Germinal center (tissue), 1 donor: Measurements from ENCODE around the gene BCAP31.
"Not testable (repeated sequence)": the region's sequence is repeated elsewhere in the genome, so short reads cannot be mapped to it uniquely, and the experiment has no call there.

ENCODE experiments used
- DNase-seq: peaks from one replicate; pipeline ENCODE4 v3.0.0; 2012; ENCODE audit warnings: mixed read lengths, low spot score

The BCAP31 gene

GRCh38 chrX:153734871-153735270, 10.7 kb upstream of the BCAP31 start:
- DNase-seq = no peak

- DNase-seq = no peak
Measured at GRCh38 chrX:153733651-153734240, 9.6 kb upstream of the BCAP31 start.

- DNase-seq = no peak
Measured at GRCh38 chrX:153732401-153732800, 8.2 kb upstream of the BCAP31 start.

GRCh38 chrX:153731845-153732215, 7.6 kb upstream of the BCAP31 start:
- DNase-seq = no peak

GRCh38 chrX:153731117-153731844, 7.1 kb upstream of the BCAP31 start:
- DNase-seq = no peak

GRCh38 chrX:153730115-153730514, 5.9 kb upstream of the BCAP31 start:
- not testable (repeated sequence) for DNase-seq

GRCh38 chrX:153728951-153729631, 4.9 kb upstream of the BCAP31 start:
- DNase-seq = no peak

GRCh38 chrX:153728095-153728494, 3.9 kb upstream of the BCAP31 start:
- no peak for DNase-seq

- no peak for DNase-seq
Measured at GRCh38 chrX:153727123-153727931, 3.1 kb upstream of the BCAP31 start.

- DNase-seq = peak; percentile 82
Measured at GRCh38 chrX:153726286-153727122, 2.3 kb upstream of the BCAP31 start.

- no peak for DNase-seq
Measured at GRCh38 chrX:153725832-153726285, 1.7 kb upstream of the BCAP31 start.

- peak; percentile 39 for DNase-seq
Measured at GRCh38 chrX:153725039-153725831, 1.0 kb upstream of the BCAP31 start.

GRCh38 chrX:153723351-153724251, 586 bp downstream of the BCAP31 start:
- peak; percentile 58 for DNase-seq

GRCh38 chrX:153722704-153723350, 1.4 kb downstream of the BCAP31 start:
- no peak for DNase-seq

- no peak for DNase-seq
Measured at GRCh38 chrX:153719701-153720100, 4.5 kb downstream of the BCAP31 start.

- DNase-seq = no peak
Measured at GRCh38 chrX:153719238-153719637, 4.9 kb downstream of the BCAP31 start.

GRCh38 chrX:153717445-153717844, 6.7 kb downstream of the BCAP31 start:
- DNase-seq = no peak

GRCh38 chrX:153714256-153714655, 9.9 kb downstream of the BCAP31 start:
- DNase-seq = no peak
